Measurements from ENCODE around the gene SEC61B.
A peak's percentile ranks its signal among the peaks of the same experiment; 100 is the strongest.

SEC61B gene

DNA sequence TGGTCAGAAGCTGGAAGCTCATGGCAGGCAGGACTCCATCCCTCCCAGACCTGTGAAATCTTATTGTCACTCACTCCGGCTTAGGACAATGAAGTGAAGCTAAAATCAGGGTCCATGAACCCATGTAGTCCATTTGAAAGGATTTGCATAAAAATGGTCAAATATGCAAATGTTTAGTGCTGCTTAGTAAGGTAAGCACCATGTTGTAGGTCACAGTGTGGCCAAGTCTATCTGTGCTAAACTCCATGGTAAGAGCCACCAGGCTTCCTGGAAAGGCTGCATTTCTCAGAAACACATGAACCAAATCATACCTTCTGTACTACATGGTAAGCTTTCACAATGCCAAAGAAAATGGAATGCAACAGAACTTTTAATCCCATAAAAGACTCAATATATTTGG lies 6.0 kb upstream of the SEC61B start:
- Histone ChIP-seq H3K4me1 (ENCODE audit: control insufficient read depth, insufficient read depth, low read length) (no peaks in the 10 kb centered on the region; the same call in 1 of the 2 replicates), H3K36me3 (ENCODE audit: control insufficient read depth in 2 of 2, insufficient read depth in 1 of 2, low read length in 2 of 2) (peaks cover 0 to 43% of the 10 kb centered on the region in 2 experiments; a peak in 1 of 3 replicates), H3K4me3 (ENCODE audit: low read depth, low read length) (no peak overlapping the region), H3K27ac (ENCODE audit: extremely low read depth, low read depth, low read length) (no peak overlapping the region), H3K9me3 (ENCODE audit: control insufficient read depth, insufficient read depth, low read depth, low read length) (no peaks in the 10 kb centered on the region)
- ChIA-PET CTCF (interaction anchor here (0.9 to 1.6 kb wide), 3 partner anchors 16 to 31 kb away, joined by 3 to 6 read pairs (median 5); no protein-coding TSS in a partner anchor), POLR2A (no interaction called here)
- no peak for TF ChIP-seq ZNF19 (tag by site-specific recombination; IDR thresholded peaks at IDR 0.05; ENCODE audit: low read depth)
- TF ChIP-seq ZNF596 (tag by site-specific recombination; IDR thresholded peaks at IDR 0.05): no peak
- TF ChIP-seq ZBTB21 (tag by site-specific recombination; IDR thresholded peaks at IDR 0.05): no peak
- TF ChIP-seq ZNF707 (tag by site-specific recombination; IDR thresholded peaks at IDR 0.05): no peak
- no peak for TF ChIP-seq ZNF24 (tag by site-specific recombination; IDR thresholded peaks at IDR 0.05)
- TF ChIP-seq ZNF391 (tag by site-specific recombination; IDR thresholded peaks at IDR 0.05; ENCODE audit: borderline replicate concordance, low read depth): no peak
- no peak for TF ChIP-seq GLIS2 (tag by site-specific recombination; IDR thresholded peaks at IDR 0.05)
- TF ChIP-seq RBAK (tag by site-specific recombination; IDR thresholded peaks at IDR 0.05): no peak
- no peak for TF ChIP-seq ZNF221 (tag by site-specific recombination; IDR thresholded peaks at IDR 0.05; ENCODE audit: borderline replicate concordance)
- TF ChIP-seq ZNF10 (tag by site-specific recombination; IDR thresholded peaks at IDR 0.05): no peak
- no peak for TF ChIP-seq ZNF830 (tag by site-specific recombination; IDR thresholded peaks at IDR 0.05; ENCODE audit: low read depth)
- no peak for TF ChIP-seq ZNF48 (tag by site-specific recombination; IDR thresholded peaks at IDR 0.05)
- no peak for TF ChIP-seq ZNF654 (tag by site-specific recombination; IDR thresholded peaks at IDR 0.05; ENCODE audit: low read depth)
- TF ChIP-seq SALL2 (tag by site-specific recombination; IDR thresholded peaks at IDR 0.05; ENCODE audit: borderline replicate concordance): no peak
- no peak for TF ChIP-seq ZNF155 (tag by site-specific recombination; IDR thresholded peaks at IDR 0.05)
- TF ChIP-seq ZBTB44 (tag by site-specific recombination; IDR thresholded peaks at IDR 0.05): no peak
- no peak for TF ChIP-seq ZNF837 (tag by site-specific recombination; IDR thresholded peaks at IDR 0.05)
- TF ChIP-seq ZNF140 (tag by site-specific recombination; IDR thresholded peaks at IDR 0.05): no peak
- no peak for TF ChIP-seq ZBTB10 (tag by site-specific recombination; IDR thresholded peaks at IDR 0.05)
- no peak for TF ChIP-seq ZBTB26 (tag by site-specific recombination; optimal IDR thresholded peaks at IDR 0.05)

DNA sequence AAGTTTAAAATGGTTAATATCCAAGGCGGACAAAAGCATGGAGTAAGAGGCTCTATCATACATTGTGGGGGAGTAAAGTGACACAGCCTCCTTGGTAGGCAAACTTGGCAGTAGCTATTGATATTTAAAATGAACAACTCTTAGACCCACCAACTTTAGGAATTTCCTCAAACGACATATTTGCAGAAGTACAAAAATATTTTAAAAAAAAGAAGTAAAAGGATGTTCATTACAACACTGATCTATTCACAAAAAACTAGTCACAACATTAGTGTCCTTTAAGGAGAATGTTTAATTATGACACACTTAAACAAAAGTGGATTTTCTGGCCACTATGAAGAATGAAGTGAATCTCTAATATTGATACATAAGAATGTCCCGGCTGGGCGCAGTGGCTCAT lies 2.1 kb upstream of the SEC61B start:
- Histone ChIP-seq H3K4me1 (ENCODE audit: control insufficient read depth, insufficient read depth, low read length) (peaks cover 3% of the 10 kb centered on the region), H3K36me3 (ENCODE audit: control insufficient read depth in 2 of 2, insufficient read depth in 1 of 2, low read length in 2 of 2) (peaks cover 7 to 57% of the 10 kb centered on the region in 2 experiments; a peak in 2 of 3 replicates), H3K4me3 (ENCODE audit: low read depth, low read length) (no peak overlapping the region), H3K9me3 (ENCODE audit: control insufficient read depth, insufficient read depth, low read depth, low read length) (no peaks in the 10 kb centered on the region), H3K27ac (ENCODE audit: extremely low read depth, low read depth, low read length) (no peak overlapping the region)
- POLR2A ChIA-PET: interaction anchor here (0.6 kb wide), 1 partner anchor 1709 kb away, joined by 3 read pairs; no protein-coding TSS in a partner anchor
- CTCF ChIA-PET: interaction anchor here (0.6 to 2.5 kb wide), 3 partner anchors 11 to 43 kb away, joined by 4 to 14 read pairs (median 8); no protein-coding TSS in a partner anchor
- TF ChIP-seq ZNF670 (tag by site-specific recombination; IDR thresholded peaks at IDR 0.05; ENCODE audit: low read depth): no peak
- TF ChIP-seq, protein P1, sequence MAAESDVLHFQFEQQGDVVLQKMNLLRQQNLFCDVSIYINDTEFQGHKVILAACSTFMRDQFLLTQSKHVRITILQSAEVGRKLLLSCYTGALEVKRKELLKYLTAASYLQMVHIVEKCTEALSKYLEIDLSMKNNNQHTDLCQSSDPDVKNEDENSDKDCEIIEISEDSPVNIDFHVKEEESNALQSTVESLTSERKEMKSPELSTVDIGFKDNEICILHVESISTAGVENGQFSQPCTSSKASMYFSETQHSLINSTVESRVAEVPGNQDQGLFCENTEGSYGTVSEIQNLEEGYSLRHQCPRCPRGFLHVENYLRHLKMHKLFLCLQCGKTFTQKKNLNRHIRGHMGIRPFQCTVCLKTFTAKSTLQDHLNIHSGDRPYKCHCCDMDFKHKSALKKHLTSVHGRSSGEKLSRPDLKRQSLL (tag by site-specific recombination; IDR thresholded peaks at IDR 0.05): 0 out of 2 replicates have a peak, but pooled peaks have one; percentile 37
